ENCODE data around the gene SRRM1. TPM values are rescaled to one million over a fixed set of nuclear protein-coding genes. Genes with fewer than 3 reads are reported as not detected.
"Not testable (repeated sequence)": the region's sequence is repeated elsewhere in the genome, so short reads cannot be mapped to it uniquely, and the experiment has no call there.

The SRRM1 gene
- total RNA-seq, 1 donor from 2014 or later: 59.7 TPM

GRCh38 chr1:24643363-24644099 lies 429 bp downstream of the SRRM1 start:
- peak; percentile 40 for DNase-seq (ENCODE audit: low spot score)

- no peak for DNase-seq (ENCODE audit: low spot score)
These were observed 940 bp downstream of the SRRM1 start for GRCh38 chr1:24644100-24644384.

- DNase-seq (ENCODE audit: low spot score): no peak
These were observed 5.8 kb downstream of the SRRM1 start for GRCh38 chr1:24648919-24649318.

GRCh38 chr1:24652382-24652781 lies 9.3 kb downstream of the SRRM1 start:
- DNase-seq (ENCODE audit: low spot score): no peak

GRCh38 chr1:24654010-24654409 lies 10.9 kb downstream of the SRRM1 start:
- no peak for DNase-seq (ENCODE audit: low spot score)

GRCh38 chr1:24656046-24656445 lies 12.9 kb downstream of the SRRM1 start:
- no peak for DNase-seq (ENCODE audit: low spot score)

GRCh38 chr1:24657781-24658180 lies 14.7 kb downstream of the SRRM1 start:
- no peak for DNase-seq (ENCODE audit: low spot score)

- no peak for DNase-seq (ENCODE audit: low spot score)
These were observed 16.2 kb downstream of the SRRM1 start for GRCh38 chr1:24659166-24659904.

- no peak for DNase-seq (ENCODE audit: low spot score)
These were observed 17.0 kb downstream of the SRRM1 start for GRCh38 chr1:24659993-24660665.

- DNase-seq (ENCODE audit: low spot score): no peak
These were observed 21.5 kb downstream of the SRRM1 start for GRCh38 chr1:24664507-24665033.

- DNase-seq (ENCODE audit: low spot score): no peak
These were observed 23.7 kb downstream of the SRRM1 start for GRCh38 chr1:24666794-24667193.

GRCh38 chr1:24671372-24671771 lies 28.3 kb downstream of the SRRM1 start:
- not testable (repeated sequence) for DNase-seq (ENCODE audit: low spot score)

GRCh38 chr1:24672686-24673085 lies 29.6 kb downstream of the SRRM1 start:
- not testable (repeated sequence) for DNase-seq (ENCODE audit: low spot score)

GRCh38 chr1:24673341-24673740 lies 30.2 kb downstream of the SRRM1 start:
- no peak for DNase-seq (ENCODE audit: low spot score)

GRCh38 chr1:24678421-24678820 lies 35.3 kb downstream of the SRRM1 start:
- not testable (repeated sequence) for DNase-seq (ENCODE audit: low spot score)

GRCh38 chr1:24679725-24680124 lies 36.6 kb downstream of the SRRM1 start:
- DNase-seq (ENCODE audit: low spot score): no peak

- DNase-seq (ENCODE audit: low spot score): peak; percentile 91
These were observed 40.6 kb downstream of the SRRM1 start for GRCh38 chr1:24683713-24684162.

- DNase-seq (ENCODE audit: low spot score): no peak
These were observed 44.9 kb downstream of the SRRM1 start for GRCh38 chr1:24688033-24688432.

GRCh38 chr1:24688621-24689195 lies 45.6 kb downstream of the SRRM1 start:
- DNase-seq (ENCODE audit: low spot score): peak; percentile 78

- DNase-seq (ENCODE audit: low spot score): no peak
These were observed 47.9 kb downstream of the SRRM1 start for GRCh38 chr1:24691051-24691450.

GRCh38 chr1:24692351-24692980 lies 49.4 kb downstream of the SRRM1 start:
- DNase-seq (ENCODE audit: low spot score): no peak

All from umbilical cord (tissue), 2 donors.